ENCODE results near the gene BAHCC1. TPM values are rescaled to one million over a fixed set of nuclear protein-coding genes. Genes with fewer than 3 reads are reported as not detected.
A peak's percentile ranks its signal among the peaks of the same experiment; 100 is the strongest.

Gene BAHCC1
- total and polyA plus RNA-seq, 9 donors, result 6.9 to 17.4 (median 14.7) TPM

GRCh38 chr17:81366648-81367047 lies 28.6 kb upstream of the BAHCC1 start:
- no peak for DNase-seq
- Histone ChIP-seq H3K4me3 (ENCODE audit: low read length) (no peak overlapping the region), H3K4me1 (ENCODE audit: control insufficient read depth, insufficient read depth, low read length) (peaks cover 15% of the 10 kb centered on the region), H3K27ac (ENCODE audit: low read length) (no peak overlapping the region), H3K36me3 (ENCODE audit: control insufficient read depth, insufficient read depth, low read length) (no peaks in the 10 kb centered on the region), H3K27me3 (ENCODE audit: control insufficient read depth, insufficient read depth, low read length) (peaks cover 21% of the 10 kb centered on the region), H3K9me3 (replicated peaks; ENCODE audit: control insufficient read depth, low read depth, low read length) (no peaks in the 10 kb centered on the region)
- 88% methylated on average over 11 of the region's 11 CpGs for WGBS (ENCODE audit: insufficient coverage)

GRCh38 chr17:81367171-81367570 lies 28.1 kb upstream of the BAHCC1 start:
- Histone ChIP-seq H3K9me3 (replicated peaks; ENCODE audit: control insufficient read depth, low read depth, low read length) (no peaks in the 10 kb centered on the region), H3K27me3 (ENCODE audit: control insufficient read depth, insufficient read depth, low read length) (peaks cover 21% of the 10 kb centered on the region), H3K27ac (ENCODE audit: low read length) (no peak overlapping the region), H3K4me1 (ENCODE audit: control insufficient read depth, insufficient read depth, low read length) (peaks cover 19% of the 10 kb centered on the region), H3K4me3 (ENCODE audit: low read length) (no peak overlapping the region), H3K36me3 (ENCODE audit: control insufficient read depth, insufficient read depth, low read length) (no peaks in the 10 kb centered on the region)
- no peak for DNase-seq
- WGBS (ENCODE audit: insufficient coverage), result 86% methylated on average over 10 of the region's 12 CpGs

- Histone ChIP-seq H3K4me1 (ENCODE audit: control insufficient read depth, insufficient read depth, low read length) (peaks cover 28% of the 10 kb centered on the region), H3K9me3 (replicated peaks; ENCODE audit: control insufficient read depth, low read depth, low read length) (no peaks in the 10 kb centered on the region), H3K27ac (ENCODE audit: low read length) (no peak overlapping the region), H3K27me3 (ENCODE audit: control insufficient read depth, insufficient read depth, low read length) (peaks cover 19% of the 10 kb centered on the region), H3K36me3 (ENCODE audit: control insufficient read depth, insufficient read depth, low read length) (no peaks in the 10 kb centered on the region), H3K4me3 (ENCODE audit: low read length) (no peak overlapping the region)
- DNase-seq, result no peak
- WGBS (ENCODE audit: insufficient coverage), result 88% methylated on average over 29 of the region's 32 CpGs
Observed at GRCh38 chr17:81368161-81369022, 26.9 kb upstream of the BAHCC1 start.

- H3K9me3 ChIP-seq (replicated peaks; ENCODE audit: control insufficient read depth, low read depth, low read length), result peaks cover 2% of the 10 kb centered on the region
Observed at GRCh38 chr17:81370294-81370693, 25.0 kb upstream of the BAHCC1 start.

GRCh38 chr17:81371910-81372760 lies 23.1 kb upstream of the BAHCC1 start:
- H3K9me3 ChIP-seq (replicated peaks; ENCODE audit: control insufficient read depth, low read depth, low read length), result peaks cover 2% of the 10 kb centered on the region
- peaks cover 2% of the 10 kb centered on the region for H3K27me3 ChIP-seq (ENCODE audit: control insufficient read depth, insufficient read depth, low read length)
- no peaks in the 10 kb centered on the region for H3K36me3 ChIP-seq (ENCODE audit: control insufficient read depth, insufficient read depth, low read length)
- H3K4me1 ChIP-seq (ENCODE audit: control insufficient read depth, insufficient read depth, low read length), result peaks cover 12% of the 10 kb centered on the region
- no peak overlapping the region for H3K4me3 ChIP-seq (ENCODE audit: low read length)
- 39% methylated on average over 21 of the region's 22 CpGs for WGBS (ENCODE audit: insufficient coverage)
- DNase-seq, result peak; percentile 84
- H3K27ac ChIP-seq (ENCODE audit: low read length), result peak overlapping the region; percentile 69

More at GRCh38 chr17:81370294-81370693, 25.0 kb upstream of the BAHCC1 start:
- Histone ChIP-seq H3K36me3 (ENCODE audit: control insufficient read depth, insufficient read depth, low read length) (no peaks in the 10 kb centered on the region), H3K4me1 (ENCODE audit: control insufficient read depth, insufficient read depth, low read length) (peaks cover 22% of the 10 kb centered on the region), H3K4me3 (ENCODE audit: low read length) (no peak overlapping the region), H3K27me3 (ENCODE audit: control insufficient read depth, insufficient read depth, low read length) (peaks cover 8% of the 10 kb centered on the region), H3K27ac (ENCODE audit: low read length) (no peak overlapping the region)
- DNase-seq, result no peak
- WGBS (ENCODE audit: insufficient coverage), result 80% methylated on average over 5 of the region's 5 CpGs

GRCh38 chr17:81373536-81374160 lies 21.6 kb upstream of the BAHCC1 start:
- 81% methylated on average over 24 of the region's 24 CpGs for WGBS (ENCODE audit: insufficient coverage)
- Histone ChIP-seq H3K9me3 (replicated peaks; ENCODE audit: control insufficient read depth, low read depth, low read length) (peaks cover 2% of the 10 kb centered on the region), H3K4me1 (ENCODE audit: control insufficient read depth, insufficient read depth, low read length) (peaks cover 12% of the 10 kb centered on the region), H3K4me3 (ENCODE audit: low read length) (no peak overlapping the region), H3K27ac (ENCODE audit: low read length) (no peak overlapping the region), H3K36me3 (ENCODE audit: control insufficient read depth, insufficient read depth, low read length) (no peaks in the 10 kb centered on the region), H3K27me3 (ENCODE audit: control insufficient read depth, insufficient read depth, low read length) (peaks cover 2% of the 10 kb centered on the region)
- no peak for DNase-seq

- Histone ChIP-seq H3K36me3 (ENCODE audit: control insufficient read depth, insufficient read depth, low read length) (no peaks in the 10 kb centered on the region), H3K9me3 (replicated peaks; ENCODE audit: control insufficient read depth, low read depth, low read length) (peaks cover 2% of the 10 kb centered on the region), H3K27ac (ENCODE audit: low read length) (no peak overlapping the region), H3K4me1 (ENCODE audit: control insufficient read depth, insufficient read depth, low read length) (peaks cover 12% of the 10 kb centered on the region), H3K27me3 (ENCODE audit: control insufficient read depth, insufficient read depth, low read length) (peaks cover 2% of the 10 kb centered on the region), H3K4me3 (ENCODE audit: low read length) (no peak overlapping the region)
- DNase-seq, result no peak
- WGBS (ENCODE audit: insufficient coverage), result no CpG with 5 or more reads among the region's 5 CpGs
Observed at GRCh38 chr17:81374890-81375289, 20.4 kb upstream of the BAHCC1 start.

GRCh38 chr17:81376946-81377714 lies 18.1 kb upstream of the BAHCC1 start:
- no peak for DNase-seq
- peaks cover 2% of the 10 kb centered on the region for H3K9me3 ChIP-seq (replicated peaks; ENCODE audit: control insufficient read depth, low read depth, low read length)
- H3K27me3 ChIP-seq (ENCODE audit: control insufficient read depth, insufficient read depth, low read length), result peaks cover 2% of the 10 kb centered on the region
- peaks cover 27% of the 10 kb centered on the region for H3K4me1 ChIP-seq (ENCODE audit: control insufficient read depth, insufficient read depth, low read length)
- H3K4me3 ChIP-seq (ENCODE audit: low read length), result no peak overlapping the region
- H3K27ac ChIP-seq (ENCODE audit: low read length), result no peak overlapping the region
- WGBS (ENCODE audit: insufficient coverage), result 92% methylated on average over 16 of the region's 25 CpGs
- H3K36me3 ChIP-seq (ENCODE audit: control insufficient read depth, insufficient read depth, low read length), result no peaks in the 10 kb centered on the region

- Histone ChIP-seq H3K4me3 (ENCODE audit: low read length) (no peak overlapping the region), H3K36me3 (ENCODE audit: control insufficient read depth, insufficient read depth, low read length) (no peaks in the 10 kb centered on the region), H3K27ac (ENCODE audit: low read length) (no peak overlapping the region), H3K9me3 (replicated peaks; ENCODE audit: control insufficient read depth, low read depth, low read length) (peaks cover 2% of the 10 kb centered on the region), H3K27me3 (ENCODE audit: control insufficient read depth, insufficient read depth, low read length) (peaks cover 2% of the 10 kb centered on the region), H3K4me1 (ENCODE audit: control insufficient read depth, insufficient read depth, low read length) (peaks cover 21% of the 10 kb centered on the region)
- 65% methylated on average over 11 of the region's 11 CpGs for WGBS (ENCODE audit: insufficient coverage)
- no peak for DNase-seq
Observed at GRCh38 chr17:81378941-81379511, 16.2 kb upstream of the BAHCC1 start.

All from muscle of leg (tissue), 11 donors.